GM12878 (cell line): ENCODE results near the gene PLAGL2. TPM values are rescaled to one million over a fixed set of nuclear protein-coding genes. Genes with fewer than 3 reads are reported as not detected.
A peak's percentile ranks its signal among the peaks of the same experiment; 100 is the strongest.

Source experiments
- ATAC-seq: fragments of 200-7000 bp; cut with Tn5 transposase; 3 replicates; pipeline ENCODE4 v1.9.1; 2020; ENCODE audit warnings: mild to moderate bottlenecking, moderate library complexity
- BruUV-seq: library from RNA; stranded (reverse); fragments of 400-500 nt; replicated peaks from 2 replicates; lab custom pipeline; 2021; lab: Mats Ljungman, UMichigan
- CTCF ChIA-PET: fragments of 300-600 bp; sonication (Branson Sonifier 250); formaldehyde crosslinking; extraction: SDS; loops from one replicate; lab custom pipeline; 2021; ENCODE audit warnings: inconsistent platforms; lab: Yijun Ruan, JAX
- POLR2A ChIA-PET: fragments of 350-600 bp; formaldehyde crosslinking; extraction: SDS; loops from one replicate; lab custom pipeline; 2021; ENCODE audit warnings: inconsistent platforms; lab: Charles Lee
- RAD21 ChIA-PET: fragments of 300-600 bp; sonication (Branson Sonifier 250); formaldehyde crosslinking; loops from one replicate; lab custom pipeline; 2023; ENCODE audit warnings: antibody characterized with exemption; ENCODE audit not compliant: unreplicated experiment; lab: Charles Lee
- SMC1A ChIA-PET: fragments of 300-600 bp; sonication (Branson Sonifier 250); formaldehyde crosslinking; loops from one replicate; lab custom pipeline; 2023; ENCODE audit not compliant: unreplicated experiment, uncharacterized antibody; lab: Charles Lee
- DNase-seq: peaks from one replicate; pipeline ENCODE4 v3.0.0-alpha.2; 2011; ENCODE audit warnings: low read depth, low spot score
- FAIRE-seq: peaks from 3 replicates; lab custom pipeline; 2011; peaks lifted over from hg19 to GRCh38; lab: Jason Lieb, UNC
- H2AFZ ChIP-seq: 2 replicates; pipeline ENCODE4 v1.6.0; 2011; ENCODE audit warnings: low read depth, low read length, control low read depth; ENCODE audit not compliant: control insufficient read depth
- H3K27ac ChIP-seq: 2 replicates; pipeline ENCODE4 v1.5.1; 2011; ENCODE audit warnings: control low read depth; ENCODE audit not compliant: control insufficient read depth, insufficient read depth
- H3K27me3 ChIP-seq, 2 experiments: replicated peaks in 1 of 2; 2 replicates each; pipeline versions ENCODE4 v1.6.0 to v1.6.1; 2011; ENCODE audit warnings: low read length in 1 of 2; ENCODE audit not compliant: control insufficient read depth in 2 of 2, insufficient read depth in 2 of 2
- H3K36me3 ChIP-seq, 2 experiments: 2 replicates each; pipeline ENCODE4 v1.5.1; 2011; ENCODE audit warnings: low read length in 1 of 2; ENCODE audit not compliant: control insufficient read depth in 2 of 2, insufficient read depth in 2 of 2
- H3K4me1 ChIP-seq: 2 replicates; pipeline ENCODE4 v1.6.1; 2011; ENCODE audit warnings: mild to moderate bottlenecking, low read length, moderate library complexity, mixed read lengths; ENCODE audit not compliant: control insufficient read depth, insufficient read depth
- H3K4me2 ChIP-seq: 2 replicates; pipeline ENCODE4 v1.6.0; 2011; ENCODE audit warnings: control low read depth; ENCODE audit not compliant: control insufficient read depth, insufficient read depth
- H3K4me3 ChIP-seq: fragments of 200-600 bp; sonication (generic); 2 replicates; pipeline ENCODE4 v1.5.1; 2016
- H3K79me2 ChIP-seq: 2 replicates; pipeline ENCODE4 v1.6.0; 2011; ENCODE audit warnings: low read length; ENCODE audit not compliant: control insufficient read depth, insufficient read depth
- H3K9ac ChIP-seq: 2 replicates; pipeline ENCODE4 v1.8.0; 2011; ENCODE audit warnings: low read length, control low read depth, mixed read lengths; ENCODE audit not compliant: control insufficient read depth, insufficient read depth
- H3K9me3 ChIP-seq: replicated peaks from 3 replicates; pipeline ENCODE4 v1.5.1; 2011; ENCODE audit warnings: mild to moderate bottlenecking, low read length; ENCODE audit not compliant: control insufficient read depth, insufficient read depth
- H4K20me1 ChIP-seq: 2 replicates; pipeline ENCODE4 v1.6.0; 2011; ENCODE audit not compliant: control insufficient read depth, insufficient read depth
- IKZF2 ChIP-seq, 2 experiments: fragments of 450-650 bp; IDR thresholded peaks; 2 replicates each; pipeline ENCODE4 v1.6.1; 2017; ENCODE audit warnings: mild to moderate bottlenecking in 2 of 2, moderate library complexity in 2 of 2
- JUND ChIP-seq: IDR thresholded peaks from 2 replicates; pipeline ENCODE4 v1.6.1; 2012; ENCODE audit warnings: low read depth, mild to moderate bottlenecking, low read length, improper control_type of control experiment, moderate library complexity
- NRF1 ChIP-seq: conservative IDR thresholded peaks from 2 replicates; pipeline ENCODE4 v1.6.1; 2011; ENCODE audit warnings: mild to moderate bottlenecking, low read depth, low read length, improper control_type of control experiment
- PAX5 ChIP-seq: IDR thresholded peaks from 2 replicates; pipeline ENCODE4 v1.6.1; 2011; ENCODE audit warnings: low read depth, low read length, borderline replicate concordance
- PAX8 ChIP-seq: fragments of 450-650 bp; IDR thresholded peaks from 2 replicates; pipeline ENCODE4 v1.6.1; 2017; ENCODE audit warnings: mild to moderate bottlenecking, moderate library complexity
- POLR2AphosphoS5 ChIP-seq: IDR thresholded peaks from 2 replicates; pipeline ENCODE4 v1.6.1; 2011; ENCODE audit warnings: mild to moderate bottlenecking, low read length, inconsistent platforms
- SUZ12 ChIP-seq: fragments of 200-600 bp; sonication (generic); IDR thresholded peaks from one replicate; pipeline ENCODE4 v1.6.1; 2018; ENCODE audit warnings: antibody characterized with exemption, mild to moderate bottlenecking; ENCODE audit not compliant: unreplicated experiment
- WGBS: methylation state at CpG from one replicate; pipeline ENCODE4 v1.1.6; 2016; ENCODE audit warnings: low lambda C conversion rate; ENCODE audit not compliant: insufficient replicate concordance, insufficient coverage; ENCODE audit errors: missing lambda C conversion rate; 5-methylcytosine and 5-hydroxymethylcytosine counted together
- in situ Hi-C: fragments of 300-500 bp; cut with MboI; formaldehyde crosslinking; loops from 9 replicates; pipeline ENCODE4 v1.14.3; 2018; ENCODE audit warnings: mixed read lengths
- intact Hi-C: fragments of 100-400 bp; cut with micrococcal nuclease; formaldehyde crosslinking; loops from one replicate; pipeline ENCODE4 v1.14.2; 2022; ENCODE audit not compliant: unreplicated experiment
- polyA plus RNA-seq, 11 experiments: library from polyadenylated mRNA; depleted of rRNA in 4 of 11; unstranded in 6 of 11; stranded (reverse) in 5 of 11; fragments of >200 nt; fragmentation: Nextera tagmentation in 4 of 11; fragmentation: Illumina TruSeq in 1 of 11; extraction: Ambion mirVana in 4 of 11; extraction: Trizol in 1 of 11; gene quantifications; 1 replicate in 1 of 11; 2 replicates in 10 of 11; pipeline versions ENCODE4 v1.2.1 to v1.2.3, GENCODE V29; 2011 to 2016; ENCODE audit warnings: inconsistent platforms in 2 of 11, missing spikeins in 2 of 11, low read depth in 1 of 11
- total RNA-seq, 4 experiments: library from RNA; depleted of rRNA in 3 of 4; stranded (reverse); fragments of >200 nt in 3 of 4; fragmentation: Illumina TruSeq in 1 of 4; extraction: Trizol in 1 of 4; gene quantifications; 2 replicates each; pipeline versions ENCODE4 v1.2.1 to v1.2.3, GENCODE V29; 2013 to 2021
- TF ChIP-seq, protein P1 (sequence below): fragments of 450-650 bp; IDR thresholded peaks from 2 replicates; pipeline ENCODE4 v1.6.1; 2017; ENCODE audit warnings: low read depth, mild to moderate bottlenecking, moderate library complexity
- TF ChIP-seq, protein P2 (sequence below): IDR thresholded peaks from 2 replicates; pipeline ENCODE4 v1.6.1; 2011; ENCODE audit warnings: low read depth, low read length, improper control_type of control experiment, borderline replicate concordance
- TF ChIP-seq, protein P3 (sequence below), 3 experiments: IDR thresholded peaks in 2 of 3; conservative IDR thresholded peaks in 1 of 3; 2 replicates each; pipeline ENCODE4 v1.5.1; 2011; ENCODE audit warnings: low read depth in 3 of 3, low read length in 3 of 3, mild to moderate bottlenecking in 3 of 3, control low read depth in 2 of 3, moderate library complexity in 2 of 3, inconsistent platforms in 1 of 3, mixed read lengths in 1 of 3; ENCODE audit not compliant: control insufficient read depth in 2 of 3, insufficient read depth in 1 of 3; ENCODE audit errors: extremely low read depth in 1 of 3
- TF ChIP-seq, protein P4 (sequence below): fragments of 150-350 bp; IDR thresholded peaks from 2 replicates; pipeline ENCODE4 v1.6.1; 2016; ENCODE audit warnings: low read depth, low read length

Gene PLAGL2
- total and polyA plus RNA-seq, 10 of the 15 experiments (the other 5 are each of a cell fraction or from before 2014, with no cell fraction given) = 4.4 to 32.3 (median 13.3) TPM

DNA sequence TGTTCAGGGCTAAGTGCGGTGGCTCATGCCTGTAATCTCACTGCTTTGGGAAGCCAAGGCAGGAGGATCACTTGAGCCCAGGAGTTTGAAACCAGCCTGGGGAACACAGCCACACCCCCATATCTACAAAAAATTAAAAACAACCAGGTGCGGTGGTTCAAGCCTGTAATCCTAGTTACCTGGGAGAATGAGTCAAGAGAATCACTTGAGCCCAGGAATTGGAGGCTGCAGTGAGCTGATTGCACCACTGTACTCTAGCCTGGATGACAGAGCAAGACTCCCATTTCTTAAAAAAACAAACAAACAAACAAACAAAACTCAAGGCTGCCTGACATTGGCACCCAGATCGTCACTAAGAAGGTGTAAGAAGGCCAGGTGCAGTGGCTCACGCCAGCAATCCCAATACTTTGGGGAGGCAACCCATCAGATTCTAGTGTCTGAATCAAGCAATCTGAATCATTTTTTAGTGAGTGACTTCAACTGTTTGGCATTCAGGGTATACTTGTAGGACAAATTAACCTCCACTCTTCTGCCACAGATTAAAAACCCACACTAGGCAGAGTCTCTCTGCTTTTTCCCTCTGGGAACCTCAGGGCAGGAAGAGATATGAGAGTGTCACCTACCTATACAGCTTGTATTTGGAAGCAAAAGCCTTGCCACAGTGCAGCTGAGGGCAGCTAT lies 6.1 kb downstream of the PLAGL2 start (continued):
- TF ChIP-seq PAX5 (no peak), SUZ12 (no peak), NRF1 (no peak)
- TF ChIP-seq, protein P1, sequence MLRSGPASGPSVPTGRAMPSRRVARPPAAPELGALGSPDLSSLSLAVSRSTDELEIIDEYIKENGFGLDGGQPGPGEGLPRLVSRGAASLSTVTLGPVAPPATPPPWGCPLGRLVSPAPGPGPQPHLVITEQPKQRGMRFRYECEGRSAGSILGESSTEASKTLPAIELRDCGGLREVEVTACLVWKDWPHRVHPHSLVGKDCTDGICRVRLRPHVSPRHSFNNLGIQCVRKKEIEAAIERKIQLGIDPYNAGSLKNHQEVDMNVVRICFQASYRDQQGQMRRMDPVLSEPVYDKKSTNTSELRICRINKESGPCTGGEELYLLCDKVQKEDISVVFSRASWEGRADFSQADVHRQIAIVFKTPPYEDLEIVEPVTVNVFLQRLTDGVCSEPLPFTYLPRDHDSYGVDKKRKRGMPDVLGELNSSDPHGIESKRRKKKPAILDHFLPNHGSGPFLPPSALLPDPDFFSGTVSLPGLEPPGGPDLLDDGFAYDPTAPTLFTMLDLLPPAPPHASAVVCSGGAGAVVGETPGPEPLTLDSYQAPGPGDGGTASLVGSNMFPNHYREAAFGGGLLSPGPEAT = no peak
- TF ChIP-seq, protein P2, sequence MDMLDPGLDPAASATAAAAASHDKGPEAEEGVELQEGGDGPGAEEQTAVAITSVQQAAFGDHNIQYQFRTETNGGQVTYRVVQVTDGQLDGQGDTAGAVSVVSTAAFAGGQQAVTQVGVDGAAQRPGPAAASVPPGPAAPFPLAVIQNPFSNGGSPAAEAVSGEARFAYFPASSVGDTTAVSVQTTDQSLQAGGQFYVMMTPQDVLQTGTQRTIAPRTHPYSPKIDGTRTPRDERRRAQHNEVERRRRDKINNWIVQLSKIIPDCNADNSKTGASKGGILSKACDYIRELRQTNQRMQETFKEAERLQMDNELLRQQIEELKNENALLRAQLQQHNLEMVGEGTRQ = no peak
- TF ChIP-seq, protein P3, sequence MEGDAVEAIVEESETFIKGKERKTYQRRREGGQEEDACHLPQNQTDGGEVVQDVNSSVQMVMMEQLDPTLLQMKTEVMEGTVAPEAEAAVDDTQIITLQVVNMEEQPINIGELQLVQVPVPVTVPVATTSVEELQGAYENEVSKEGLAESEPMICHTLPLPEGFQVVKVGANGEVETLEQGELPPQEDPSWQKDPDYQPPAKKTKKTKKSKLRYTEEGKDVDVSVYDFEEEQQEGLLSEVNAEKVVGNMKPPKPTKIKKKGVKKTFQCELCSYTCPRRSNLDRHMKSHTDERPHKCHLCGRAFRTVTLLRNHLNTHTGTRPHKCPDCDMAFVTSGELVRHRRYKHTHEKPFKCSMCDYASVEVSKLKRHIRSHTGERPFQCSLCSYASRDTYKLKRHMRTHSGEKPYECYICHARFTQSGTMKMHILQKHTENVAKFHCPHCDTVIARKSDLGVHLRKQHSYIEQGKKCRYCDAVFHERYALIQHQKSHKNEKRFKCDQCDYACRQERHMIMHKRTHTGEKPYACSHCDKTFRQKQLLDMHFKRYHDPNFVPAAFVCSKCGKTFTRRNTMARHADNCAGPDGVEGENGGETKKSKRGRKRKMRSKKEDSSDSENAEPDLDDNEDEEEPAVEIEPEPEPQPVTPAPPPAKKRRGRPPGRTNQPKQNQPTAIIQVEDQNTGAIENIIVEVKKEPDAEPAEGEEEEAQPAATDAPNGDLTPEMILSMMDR (IDR thresholded peaks at IDR 0.05 in 2 of 3, conservative IDR thresholded peaks at IDR 0.05 in 1 of 3; ENCODE audit: control insufficient read depth in 2 of 3, extremely low read depth in 1 of 3, insufficient read depth in 1 of 3, low read depth in 3 of 3, low read length in 3 of 3) = no peak

DNA sequence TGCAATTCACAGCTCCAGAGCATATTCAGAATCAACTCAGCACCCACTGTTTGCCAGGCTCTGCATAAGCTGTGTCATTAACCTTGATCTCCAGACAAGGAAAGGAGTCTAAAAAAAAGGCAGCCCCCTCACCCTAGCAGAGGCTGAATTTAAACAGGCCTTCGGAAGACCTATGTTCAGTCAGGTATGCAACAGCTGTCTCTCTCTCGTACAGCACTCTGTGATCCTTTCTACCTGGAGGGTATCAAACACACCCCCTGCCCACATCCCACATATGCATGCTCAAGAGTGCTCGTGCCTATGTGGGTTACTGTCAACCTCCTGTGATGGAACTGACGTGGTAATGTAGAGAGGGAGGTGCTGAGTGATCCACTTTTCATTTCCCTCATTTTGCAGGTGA lies 8.5 kb downstream of the PLAGL2 start:
- Histone ChIP-seq H3K9me3 (no peaks in the 10 kb centered on the region), H2AFZ (no peak overlapping the region), H4K20me1 (no peaks in the 10 kb centered on the region), H3K9ac (no peak overlapping the region), H3K27me3 (no peaks in the 10 kb centered on the region), H3K4me2 (no peak overlapping the region; the same call in 1 of the 2 replicates), H3K4me3 (no peak overlapping the region), H3K27ac (no peak overlapping the region), H3K4me1 (peaks cover 9% of the 10 kb centered on the region), H3K79me2 (peaks cover 34% of the 10 kb centered on the region), H3K36me3 (peaks cover 26 to 54% of the 10 kb centered on the region in 2 experiments)
- CTCF ChIA-PET = no interaction called here
- in situ Hi-C loops (no loop called here), intact Hi-C loops (no loop called here)
- no TSS peak for BruUV-seq
- no peak for TF ChIP-seq JUND
- no peak for TF ChIP-seq PAX8
- 0 out of 2 replicates have a peak, but pooled peaks have one; percentile 25 for TF ChIP-seq POLR2AphosphoS5
- TF ChIP-seq, protein P4, sequence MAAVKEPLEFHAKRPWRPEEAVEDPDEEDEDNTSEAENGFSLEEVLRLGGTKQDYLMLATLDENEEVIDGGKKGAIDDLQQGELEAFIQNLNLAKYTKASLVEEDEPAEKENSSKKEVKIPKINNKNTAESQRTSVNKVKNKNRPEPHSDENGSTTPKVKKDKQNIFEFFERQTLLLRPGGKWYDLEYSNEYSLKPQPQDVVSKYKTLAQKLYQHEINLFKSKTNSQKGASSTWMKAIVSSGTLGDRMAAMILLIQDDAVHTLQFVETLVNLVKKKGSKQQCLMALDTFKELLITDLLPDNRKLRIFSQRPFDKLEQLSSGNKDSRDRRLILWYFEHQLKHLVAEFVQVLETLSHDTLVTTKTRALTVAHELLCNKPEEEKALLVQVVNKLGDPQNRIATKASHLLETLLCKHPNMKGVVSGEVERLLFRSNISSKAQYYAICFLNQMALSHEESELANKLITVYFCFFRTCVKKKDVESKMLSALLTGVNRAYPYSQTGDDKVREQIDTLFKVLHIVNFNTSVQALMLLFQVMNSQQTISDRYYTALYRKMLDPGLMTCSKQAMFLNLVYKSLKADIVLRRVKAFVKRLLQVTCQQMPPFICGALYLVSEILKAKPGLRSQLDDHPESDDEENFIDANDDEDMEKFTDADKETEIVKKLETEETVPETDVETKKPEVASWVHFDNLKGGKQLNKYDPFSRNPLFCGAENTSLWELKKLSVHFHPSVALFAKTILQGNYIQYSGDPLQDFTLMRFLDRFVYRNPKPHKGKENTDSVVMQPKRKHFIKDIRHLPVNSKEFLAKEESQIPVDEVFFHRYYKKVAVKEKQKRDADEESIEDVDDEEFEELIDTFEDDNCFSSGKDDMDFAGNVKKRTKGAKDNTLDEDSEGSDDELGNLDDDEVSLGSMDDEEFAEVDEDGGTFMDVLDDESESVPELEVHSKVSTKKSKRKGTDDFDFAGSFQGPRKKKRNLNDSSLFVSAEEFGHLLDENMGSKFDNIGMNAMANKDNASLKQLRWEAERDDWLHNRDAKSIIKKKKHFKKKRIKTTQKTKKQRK = no peak
- TF ChIP-seq IKZF2 (IDR thresholded peaks at IDR 0.05) = no peak
- POLR2A ChIA-PET = no interaction called here
- 91% methylated on average over 4 of the region's 4 CpGs for WGBS
- SMC1A ChIA-PET = interaction anchor here (1.3 kb wide), 1 partner anchor 26 kb away, joined by 3 read pairs; no protein-coding TSS in a partner anchor
- no peak for ATAC-seq
- RAD21 ChIA-PET = no interaction called here
- no peak for FAIRE-seq
- DNase-seq = no peak
